GM23338 (cell line): Measurements from ENCODE around the gene PLIN4. TPM values are rescaled to one million over a fixed set of nuclear protein-coding genes. Genes with fewer than 3 reads are reported as not detected.
"Not testable (repeated sequence)": the region's sequence is repeated elsewhere in the genome, so short reads cannot be mapped to it uniquely, and the experiment has no call there.

Experiments
- ATAC-seq: fragments of 200-7000 bp; cut with Tn5 transposase; 3 replicates; pipeline ENCODE4 v1.9.1; 2020
- DNase-seq: peaks from one replicate; pipeline ENCODE4 v3.0.0-alpha.2; 2015; ENCODE audit warnings: low spot score
- H2AFZ ChIP-seq: fragments of 200-600 bp; sonication (generic); 2 replicates; pipeline ENCODE4 v1.8.0; 2016; ENCODE audit warnings: antibody characterized with exemption, mild to moderate bottlenecking, moderate library complexity
- H3F3A ChIP-seq: fragments of 200-600 bp; sonication (generic); replicated peaks from 2 replicates; pipeline ENCODE4 v1.8.0; 2017; ENCODE audit warnings: antibody characterized with exemption, mixed run types, low read depth
- H3K27ac ChIP-seq: fragments of 200-600 bp; sonication (generic); 2 replicates; pipeline ENCODE4 v1.6.1; 2016; ENCODE audit warnings: low read depth
- H3K27me3 ChIP-seq: fragments of 200-600 bp; sonication (generic); 2 replicates; pipeline ENCODE4 v1.8.0; 2016; ENCODE audit warnings: mild to moderate bottlenecking, mixed run types, moderate library complexity; ENCODE audit not compliant: insufficient read depth
- H3K36me3 ChIP-seq: fragments of 200-600 bp; sonication (generic); 2 replicates; pipeline ENCODE4 v1.8.0; 2016; ENCODE audit warnings: mild to moderate bottlenecking; ENCODE audit not compliant: insufficient read depth
- H3K4me1 ChIP-seq: fragments of 200-600 bp; sonication (generic); 2 replicates; pipeline ENCODE4 v1.8.0; 2016; ENCODE audit warnings: mild to moderate bottlenecking, moderate library complexity; ENCODE audit not compliant: insufficient read depth
- H3K4me2 ChIP-seq: fragments of 200-600 bp; sonication (generic); 2 replicates; pipeline ENCODE4 v1.7.1; 2017; ENCODE audit warnings: mixed run types
- H3K4me3 ChIP-seq: fragments of 200-600 bp; sonication (generic); 2 replicates; pipeline ENCODE4 v1.6.1; 2016; ENCODE audit warnings: mixed run types
- H3K79me2 ChIP-seq: fragments of 200-600 bp; sonication (generic); replicated peaks from 2 replicates; pipeline ENCODE4 v1.8.0; 2017; ENCODE audit warnings: mild to moderate bottlenecking; ENCODE audit not compliant: insufficient read depth
- H3K9me2 ChIP-seq: fragments of 200-600 bp; sonication (generic); 2 replicates; pipeline ENCODE4 v1.8.0; 2017; ENCODE audit not compliant: insufficient read depth
- H4K20me1 ChIP-seq: fragments of 200-600 bp; sonication (generic); replicated peaks from 2 replicates; pipeline ENCODE4 v1.8.0; 2017; ENCODE audit warnings: mild to moderate bottlenecking; ENCODE audit not compliant: insufficient read depth
- H3K27ac Mint-ChIP-seq: 2 replicates; pipeline ENCODE4 v1.8.0; 2020; ENCODE audit warnings: inconsistent platforms, mild to moderate bottlenecking, moderate library complexity, mixed read lengths
- H3K27me3 Mint-ChIP-seq: 3 replicates; pipeline ENCODE4 v1.8.0; 2022; ENCODE audit warnings: low read depth, mild to moderate bottlenecking, moderate library complexity, mixed read lengths, inconsistent platforms; ENCODE audit not compliant: insufficient read depth, poor library complexity
- H3K36me3 Mint-ChIP-seq: 3 replicates; pipeline ENCODE4 v1.8.0; 2021; ENCODE audit warnings: low read depth, mild to moderate bottlenecking, inconsistent platforms, moderate library complexity, mixed read lengths
- H3K4me1 Mint-ChIP-seq: 3 replicates; pipeline ENCODE4 v1.8.0; 2020; ENCODE audit warnings: mild to moderate bottlenecking, inconsistent platforms, mixed read lengths
- H3K4me3 Mint-ChIP-seq: 3 replicates; pipeline ENCODE4 v1.8.0; 2021; ENCODE audit warnings: moderate library complexity, mild to moderate bottlenecking, inconsistent platforms, mixed read lengths
- H3K9me3 Mint-ChIP-seq: 3 replicates; pipeline ENCODE4 v1.8.0; 2020; ENCODE audit warnings: moderate library complexity, mild to moderate bottlenecking, inconsistent platforms, mixed read lengths
- ETS1 ChIP-seq: IDR thresholded peaks from 2 replicates; pipeline ENCODE4 v1.6.1; 2016; ENCODE audit warnings: antibody characterized with exemption
- EZH2 ChIP-seq: fragments of 200-600 bp; sonication (generic); IDR thresholded peaks from one replicate; pipeline ENCODE4 v1.8.0; 2017; ENCODE audit warnings: antibody characterized with exemption, mild to moderate bottlenecking, low read depth; ENCODE audit not compliant: unreplicated experiment
- EZH2phosphoT487 ChIP-seq: fragments of 200-600 bp; sonication (generic); IDR thresholded peaks from one replicate; pipeline ENCODE4 v1.8.1; 2018; ENCODE audit warnings: antibody characterized with exemption; ENCODE audit not compliant: unreplicated experiment
- NANOG ChIP-seq: IDR thresholded peaks from 2 replicates; pipeline ENCODE4 v1.6.1; 2016; ENCODE audit warnings: antibody characterized with exemption, borderline replicate concordance
- REST ChIP-seq: IDR thresholded peaks from one replicate; pipeline ENCODE4 v1.6.1; 2018; ENCODE audit warnings: antibody characterized with exemption; ENCODE audit not compliant: unreplicated experiment
- STAT1 ChIP-seq: IDR thresholded peaks from one replicate; pipeline ENCODE4 v1.6.1; 2016; ENCODE audit warnings: antibody characterized with exemption; ENCODE audit not compliant: unreplicated experiment
- ZNF114 ChIP-seq: fragments of 250-450 bp; sonication (Bioruptor Pico); IDR thresholded peaks from 2 replicates; pipeline ENCODE4 v1.5.0; 2020; ENCODE audit warnings: mild to moderate bottlenecking, moderate library complexity
- ZNF331 ChIP-seq: fragments of 250-450 bp; sonication (Bioruptor Pico); IDR thresholded peaks from 2 replicates; pipeline ENCODE4 v1.5.0; 2020; ENCODE audit warnings: low read depth, mild to moderate bottlenecking, moderate library complexity
- ZNF462 ChIP-seq: fragments of 250-450 bp; sonication (Bioruptor Pico); IDR thresholded peaks from 2 replicates; pipeline ENCODE4 v1.5.0; 2020; ENCODE audit warnings: mild to moderate bottlenecking, moderate library complexity
- polyA plus RNA-seq: library from polyadenylated mRNA; unstranded; fragments of >200 nt; fragmentation: Nextera tagmentation; extraction: Ambion mirVana; gene quantifications from 2 replicates; pipeline ENCODE4 v1.2.1, GENCODE V29; 2016
- total RNA-seq: library from RNA; depleted of rRNA; stranded (reverse); fragments of >200 nt; shearing (Covaris generic); gene quantifications from 2 replicates; pipeline ENCODE4 v1.2.3, GENCODE V29; 2014

The PLIN4 gene
- total and polyA plus RNA-seq, 2 experiments from 2014 or later = 0.19 to 0.59 TPM

GRCh38 chr19:4541806-4542145 lies 23.5 kb upstream of the PLIN4 start:
- H3K9me3 Mint-ChIP-seq, H3K4me2 ChIP-seq, H4K20me1 ChIP-seq, H3K36me3 Mint-ChIP-seq, H3K27ac ChIP-seq, H3K4me3 ChIP-seq, ATAC-seq, H3F3A ChIP-seq, H3K27me3 Mint-ChIP-seq, H3K36me3 ChIP-seq, H3K9me2 ChIP-seq, H3K4me3 Mint-ChIP-seq, H3K4me1 ChIP-seq, H3K79me2 ChIP-seq, DNase-seq, H2AFZ ChIP-seq, H3K27ac Mint-ChIP-seq, H3K27me3 ChIP-seq: not testable (repeated sequence)
- peaks cover 10% of the 10 kb centered on the region for H3K4me1 Mint-ChIP-seq

DNA sequence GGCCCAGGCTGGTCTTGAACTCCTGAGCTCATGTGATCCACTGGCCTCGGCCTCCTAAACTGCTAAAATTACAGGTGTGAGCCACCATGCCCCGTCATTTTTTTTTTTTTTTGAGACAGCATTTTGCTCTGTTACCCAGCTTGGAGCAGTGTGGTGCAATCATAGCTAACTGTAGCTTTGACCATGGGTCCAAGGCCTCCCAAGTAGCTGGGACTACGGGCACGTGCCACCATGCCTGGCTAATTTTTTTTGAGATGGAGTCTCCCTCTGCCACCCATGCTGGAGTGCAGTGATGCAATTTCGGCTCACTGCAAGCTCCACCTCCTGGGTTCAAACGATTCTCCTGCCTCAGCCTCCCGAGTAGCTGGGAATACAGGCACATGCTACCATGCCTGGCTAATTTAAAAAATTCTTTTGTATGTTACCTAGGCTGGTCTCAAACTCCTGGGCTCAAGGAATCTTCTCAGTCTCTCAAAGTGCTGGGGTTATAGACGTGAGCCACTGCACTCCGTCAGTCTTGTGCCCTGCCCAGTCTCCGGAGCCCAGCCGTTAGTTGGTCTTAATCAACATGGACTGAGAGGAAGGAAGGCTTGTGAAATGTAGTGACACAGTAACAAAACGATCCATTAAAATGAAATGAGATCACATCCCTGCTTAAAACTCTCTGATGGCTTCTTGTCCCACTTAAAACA lies 23.0 kb upstream of the PLIN4 start:
- H3F3A ChIP-seq = no peaks in the 10 kb centered on the region
- H3K79me2 ChIP-seq = no peaks in the 10 kb centered on the region
- H3K36me3 Mint-ChIP-seq = no peaks in the 10 kb centered on the region
- no peaks in the 10 kb centered on the region for H3K36me3 ChIP-seq
- no peak overlapping the region for H2AFZ ChIP-seq
- no peak for DNase-seq
- H3K4me3 ChIP-seq = no peak overlapping the region
- no peak for TF ChIP-seq ZNF114 (CRISPR knock-in tag)
- TF ChIP-seq REST = no peak
- no peak for TF ChIP-seq NANOG
- TF ChIP-seq ETS1 = no peak
- no peak for TF ChIP-seq EZH2phosphoT487
- TF ChIP-seq EZH2 = no peak
- TF ChIP-seq STAT1 = no peak
- no peak for TF ChIP-seq ZNF462 (CRISPR knock-in tag)
- TF ChIP-seq ZNF331 (CRISPR knock-in tag) = no peak
- peaks cover 10% of the 10 kb centered on the region for H3K4me1 Mint-ChIP-seq
- no peaks in the 10 kb centered on the region for H4K20me1 ChIP-seq
- no peak overlapping the region for H3K4me2 ChIP-seq
- no peaks in the 10 kb centered on the region; the same call in 1 of the 2 replicates for H3K4me1 ChIP-seq
- no peak overlapping the region for H3K27ac Mint-ChIP-seq
- peaks cover 9% of the 10 kb centered on the region for H3K27me3 Mint-ChIP-seq
- no peak overlapping the region for H3K27ac ChIP-seq
- no peak overlapping the region for H3K4me3 Mint-ChIP-seq
- no peaks in the 10 kb centered on the region for H3K27me3 ChIP-seq
- H3K9me3 Mint-ChIP-seq = peaks cover 6% of the 10 kb centered on the region; the same call in 1 of the 3 replicates
- no peak for ATAC-seq
- no peaks in the 10 kb centered on the region for H3K9me2 ChIP-seq
